ENCODE data around the gene TSPAN14.

DNA sequence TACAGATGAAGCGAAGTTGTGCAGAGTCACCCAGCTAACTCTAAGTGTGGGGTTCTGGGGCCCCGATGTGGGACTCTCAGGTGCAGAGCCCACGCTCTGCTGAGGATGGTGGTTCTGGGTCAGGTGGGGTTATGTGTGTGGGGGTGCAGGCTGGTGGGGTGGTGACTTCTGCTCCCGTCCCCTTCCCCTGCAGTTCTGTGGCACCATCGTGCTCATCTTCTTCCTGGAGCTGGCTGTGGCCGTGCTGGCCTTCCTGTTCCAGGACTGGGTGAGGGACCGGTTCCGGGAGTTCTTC lies 54.9 kb downstream of the TSPAN14 start:
- TF ChIP-seq, protein P1, sequence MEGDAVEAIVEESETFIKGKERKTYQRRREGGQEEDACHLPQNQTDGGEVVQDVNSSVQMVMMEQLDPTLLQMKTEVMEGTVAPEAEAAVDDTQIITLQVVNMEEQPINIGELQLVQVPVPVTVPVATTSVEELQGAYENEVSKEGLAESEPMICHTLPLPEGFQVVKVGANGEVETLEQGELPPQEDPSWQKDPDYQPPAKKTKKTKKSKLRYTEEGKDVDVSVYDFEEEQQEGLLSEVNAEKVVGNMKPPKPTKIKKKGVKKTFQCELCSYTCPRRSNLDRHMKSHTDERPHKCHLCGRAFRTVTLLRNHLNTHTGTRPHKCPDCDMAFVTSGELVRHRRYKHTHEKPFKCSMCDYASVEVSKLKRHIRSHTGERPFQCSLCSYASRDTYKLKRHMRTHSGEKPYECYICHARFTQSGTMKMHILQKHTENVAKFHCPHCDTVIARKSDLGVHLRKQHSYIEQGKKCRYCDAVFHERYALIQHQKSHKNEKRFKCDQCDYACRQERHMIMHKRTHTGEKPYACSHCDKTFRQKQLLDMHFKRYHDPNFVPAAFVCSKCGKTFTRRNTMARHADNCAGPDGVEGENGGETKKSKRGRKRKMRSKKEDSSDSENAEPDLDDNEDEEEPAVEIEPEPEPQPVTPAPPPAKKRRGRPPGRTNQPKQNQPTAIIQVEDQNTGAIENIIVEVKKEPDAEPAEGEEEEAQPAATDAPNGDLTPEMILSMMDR (optimal IDR thresholded peaks at IDR 0.05 in 1 of 3, IDR thresholded peaks at IDR 0.05 in 1 of 3, conservative IDR thresholded peaks at IDR 0.05 in 1 of 3; ENCODE audit: extremely low read depth in 1 of 3, insufficient read depth in 2 of 3, low read length in 3 of 3): no peak
- TF ChIP-seq EZH2 (IDR thresholded peaks at IDR 0.05; ENCODE audit: low read length): no peak
